GM21825 (cell line): Measurements from ENCODE around the gene EXOG.

ENCODE experiments used
- ATAC-seq: cut with Tn5 transposase; IDR thresholded peaks from one replicate; pipeline ENCODE4 v1.9.1; 2021; ENCODE audit warnings: mild to moderate bottlenecking, moderate library complexity; ENCODE audit not compliant: unreplicated experiment

Gene EXOG

GRCh38 chr3:38543586-38543985 is 47.4 kb downstream of the EXOG start:
- ATAC-seq = no peak

GRCh38 chr3:38544926-38545325 is 48.8 kb downstream of the EXOG start:
- ATAC-seq = no peak

GRCh38 chr3:38545550-38545949 is 49.4 kb downstream of the EXOG start:
- no peak for ATAC-seq

- no peak for ATAC-seq
Observed at GRCh38 chr3:38545983-38546382, 49.8 kb downstream of the EXOG start.

GRCh38 chr3:38548154-38548931 is 52.2 kb downstream of the EXOG start:
- ATAC-seq = no peak

- ATAC-seq = no peak
Observed at GRCh38 chr3:38549082-38549481, 52.9 kb downstream of the EXOG start.

GRCh38 chr3:38549486-38549885 is 53.3 kb downstream of the EXOG start:
- ATAC-seq = no peak

GRCh38 chr3:38549957-38550840 is 54.1 kb downstream of the EXOG start:
- ATAC-seq = no peak

- no peak for ATAC-seq
Observed at GRCh38 chr3:38551026-38551832, 55.1 kb downstream of the EXOG start.

- ATAC-seq = no peak
Observed at GRCh38 chr3:38552364-38552763, 56.2 kb downstream of the EXOG start.

GRCh38 chr3:38553071-38553470 is 56.9 kb downstream of the EXOG start:
- ATAC-seq = no peak

- no peak for ATAC-seq
Observed at GRCh38 chr3:38554127-38554827, 58.1 kb downstream of the EXOG start.

- ATAC-seq = no peak
Observed at GRCh38 chr3:38555149-38555840, 59.2 kb downstream of the EXOG start.

- no peak for ATAC-seq
Observed at GRCh38 chr3:38555926-38556325, 59.8 kb downstream of the EXOG start.

GRCh38 chr3:38556640-38557358 is 60.7 kb downstream of the EXOG start:
- ATAC-seq = no peak

GRCh38 chr3:38558864-38559263 is 62.7 kb downstream of the EXOG start:
- no peak for ATAC-seq

- no peak for ATAC-seq
Observed at GRCh38 chr3:38560284-38560683, 64.1 kb downstream of the EXOG start.

- no peak for ATAC-seq
Observed at GRCh38 chr3:38560996-38561717, 65.0 kb downstream of the EXOG start.
